GM08714 (cell line): Measurements from ENCODE around the gene PPP1R12C.
"Not testable (repeated sequence)": the region's sequence is repeated elsewhere in the genome, so short reads cannot be mapped to it uniquely, and the experiment has no call there.

ENCODE experiments used
- H3K4me3 ChIP-seq: fragments of 200-500 bp; sonication (Bioruptor generic); 2 replicates; pipeline ENCODE4 v1.5.1; 2014; ENCODE audit warnings: mild to moderate bottlenecking, low read length, inconsistent platforms
- ZNF274 ChIP-seq: IDR thresholded peaks from 2 replicates; pipeline ENCODE4 v1.6.1; 2012; ENCODE audit warnings: mild to moderate bottlenecking, low read depth, low read length

The PPP1R12C gene

DNA sequence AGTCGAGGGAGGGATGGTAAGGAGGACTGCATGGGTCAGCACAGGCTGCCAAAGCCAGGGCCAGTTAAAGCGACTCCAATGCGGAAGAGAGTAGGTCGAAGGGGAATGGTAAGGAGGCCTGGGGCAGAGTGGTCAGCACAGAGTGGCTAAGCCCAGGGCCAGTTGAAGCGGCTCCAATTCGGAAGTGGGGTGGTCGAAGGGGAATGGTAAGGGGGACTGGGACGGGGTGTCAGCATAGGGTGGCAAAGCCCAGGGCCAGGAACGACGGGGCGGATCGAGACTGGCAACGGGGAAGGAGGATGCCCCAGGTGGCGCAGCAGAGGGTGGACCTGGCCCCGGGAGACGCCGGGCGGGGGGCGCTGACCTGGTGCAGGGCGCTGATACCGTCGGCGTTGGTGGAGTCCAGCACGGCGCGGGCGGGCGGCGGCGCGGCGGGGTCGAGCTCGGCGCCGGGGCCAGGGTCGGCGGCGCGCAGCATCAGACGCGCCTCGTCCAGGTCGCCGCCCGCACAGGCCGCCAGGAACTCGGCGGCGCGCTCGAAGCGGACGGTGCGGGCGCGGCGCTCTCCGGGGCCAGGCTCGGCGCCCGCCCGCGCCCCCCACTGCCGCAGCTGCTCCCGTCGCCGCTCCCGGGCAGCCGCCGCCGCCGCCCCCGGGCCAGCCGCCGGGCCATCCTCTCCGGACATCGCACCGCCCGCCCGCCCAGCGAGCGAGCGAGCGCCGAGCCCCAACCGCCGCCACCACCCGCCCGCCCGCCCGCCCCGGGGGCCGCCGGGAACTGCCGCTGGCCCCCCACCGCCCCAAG, at the start of gene PPP1R12C:
PPP1R12C (minus strand) TSS at position 779 of the 804 bp plus-strand sequence; CDS start at position 685, 94 bp downstream.
- TF ChIP-seq ZNF274: no peak
- H3K4me3 ChIP-seq: peak within 1 kb of the TSS; percentile 85

DNA sequence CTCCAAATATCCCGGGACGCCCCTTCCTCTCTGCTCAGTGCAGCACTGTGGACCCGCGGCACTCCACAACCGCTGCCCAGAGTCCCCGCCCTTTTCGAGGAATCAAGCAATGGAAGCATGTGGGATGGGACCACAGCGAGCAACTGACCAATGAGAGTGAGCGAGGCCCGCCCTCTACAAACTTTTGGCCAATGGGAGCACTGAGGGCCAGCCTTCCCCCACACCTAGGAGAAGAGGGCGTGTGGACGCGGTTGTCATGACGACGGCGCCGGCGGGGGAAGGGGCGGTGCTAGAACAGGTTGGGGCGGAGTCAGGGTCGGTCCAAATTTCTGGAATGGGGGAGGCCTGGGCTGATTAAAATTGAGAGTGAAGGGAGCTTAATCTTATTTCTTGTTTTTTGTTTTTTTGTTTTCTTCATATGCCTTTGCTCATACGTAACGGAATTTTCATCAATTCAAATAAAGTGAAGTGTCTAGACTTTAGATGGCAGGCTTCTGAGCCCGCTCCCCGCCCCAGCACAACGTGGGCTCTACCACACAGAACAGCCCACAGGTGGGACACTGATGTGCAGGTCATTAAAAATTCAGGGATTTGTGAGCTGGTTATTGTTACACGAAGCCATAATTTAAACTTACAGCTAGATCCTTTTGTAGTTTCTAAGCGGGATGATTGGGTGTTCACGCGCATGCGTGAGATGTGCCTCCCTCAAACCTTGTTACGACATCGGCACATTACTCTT, 49.3 kb upstream of the PPP1R12C start, which contains the start of gene DNAAF3:
DNAAF3 (minus strand) TSS at position 84 of the 739 bp plus-strand sequence. CDS start 200 bp downstream, outside the sequence.
- no peak for TF ChIP-seq ZNF274
- H3K4me3 ChIP-seq: peak within 1 kb of the TSS; percentile 20

DNA sequence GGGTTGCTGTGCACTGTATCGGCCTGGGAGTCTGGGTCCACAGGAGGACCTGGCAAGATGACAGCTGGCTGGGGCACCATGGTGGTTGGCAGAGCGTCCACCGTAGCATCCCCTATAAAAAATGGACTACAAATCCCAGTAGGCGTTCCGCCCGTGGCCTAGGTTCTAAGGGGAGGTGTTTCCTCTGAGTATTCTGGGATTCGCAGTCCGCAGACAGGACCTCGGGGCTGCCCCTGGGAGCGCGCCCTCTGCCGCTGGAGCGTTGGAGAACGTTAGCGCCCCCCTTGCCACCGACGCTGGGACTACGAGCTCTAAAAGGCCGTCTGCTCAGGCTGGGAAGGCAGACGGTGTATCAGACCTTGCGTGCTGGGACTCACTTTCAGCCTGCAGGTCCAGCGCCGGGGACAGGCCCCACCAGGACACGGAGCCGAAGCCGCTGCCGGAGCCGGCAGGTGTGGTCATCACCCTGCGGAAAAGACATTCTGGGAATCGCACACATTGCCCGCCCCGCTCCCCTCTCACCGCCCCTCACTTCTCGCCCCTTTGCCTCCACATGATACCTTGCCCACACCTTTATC, 48.6 kb upstream of the PPP1R12C start:
- TF ChIP-seq ZNF274: no peak
- H3K4me3 ChIP-seq: 0 out of 2 replicates have a peak overlapping the region, but pooled peaks have one; percentile 12

DNA sequence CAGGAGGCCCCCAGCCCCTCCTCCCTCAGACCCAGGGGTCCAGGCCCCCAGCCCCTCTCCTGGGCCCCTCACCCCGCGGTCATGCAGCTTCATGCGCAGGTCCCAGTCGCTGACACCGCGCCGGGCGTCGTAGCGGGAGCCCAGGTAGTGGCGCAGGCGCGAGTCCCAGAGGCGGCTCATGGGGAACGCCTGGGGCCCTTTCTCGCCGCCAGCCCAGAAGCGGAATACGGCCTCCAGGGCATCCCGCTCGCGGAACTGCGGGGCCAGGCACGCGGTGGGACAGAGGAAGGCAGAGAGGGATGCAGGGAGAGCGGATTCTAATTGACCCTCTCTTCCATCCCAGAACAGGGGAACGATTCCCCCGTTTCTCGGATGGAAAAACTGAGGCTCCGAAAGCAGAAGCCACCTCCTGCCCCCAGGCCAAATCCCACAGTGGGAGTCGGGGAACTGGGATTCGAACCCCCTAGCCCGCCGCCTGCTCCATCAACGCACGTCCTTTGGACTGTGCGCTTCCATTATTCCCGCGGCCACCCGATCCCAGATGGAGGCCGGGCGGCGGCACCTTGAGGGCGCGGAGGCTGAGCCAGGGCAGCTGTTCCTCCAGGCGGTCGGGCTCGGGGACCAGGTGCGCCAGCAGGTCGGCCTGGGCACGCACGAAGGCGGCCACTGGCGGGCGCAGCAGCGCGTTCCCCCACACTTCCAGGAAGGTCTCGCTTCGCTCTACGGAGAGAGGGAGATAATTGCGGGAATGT, 44.3 kb upstream of the PPP1R12C start:
- no peak overlapping the region for H3K4me3 ChIP-seq
- TF ChIP-seq ZNF274: no peak

DNA sequence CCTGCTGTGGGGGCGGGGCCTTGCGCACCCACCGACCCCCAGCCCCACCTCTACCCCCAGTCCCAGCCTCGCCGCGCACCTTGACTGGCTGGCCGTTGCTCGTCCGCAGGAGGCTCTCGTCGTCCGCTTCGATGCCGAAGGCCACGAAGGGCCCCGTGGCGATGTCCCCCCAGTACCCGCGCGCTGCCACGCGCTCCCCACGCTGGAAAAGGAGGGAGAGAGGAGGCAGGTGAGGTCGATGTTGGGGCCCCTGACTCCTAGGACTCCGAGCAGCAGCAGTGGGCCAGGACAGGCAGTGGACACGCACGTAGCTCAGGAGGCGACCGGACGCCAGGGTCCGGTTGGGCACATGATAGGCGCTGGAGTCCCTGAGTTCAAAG, 43.5 kb upstream of the PPP1R12C start:
- no peak overlapping the region for H3K4me3 ChIP-seq
- TF ChIP-seq ZNF274: no peak

DNA sequence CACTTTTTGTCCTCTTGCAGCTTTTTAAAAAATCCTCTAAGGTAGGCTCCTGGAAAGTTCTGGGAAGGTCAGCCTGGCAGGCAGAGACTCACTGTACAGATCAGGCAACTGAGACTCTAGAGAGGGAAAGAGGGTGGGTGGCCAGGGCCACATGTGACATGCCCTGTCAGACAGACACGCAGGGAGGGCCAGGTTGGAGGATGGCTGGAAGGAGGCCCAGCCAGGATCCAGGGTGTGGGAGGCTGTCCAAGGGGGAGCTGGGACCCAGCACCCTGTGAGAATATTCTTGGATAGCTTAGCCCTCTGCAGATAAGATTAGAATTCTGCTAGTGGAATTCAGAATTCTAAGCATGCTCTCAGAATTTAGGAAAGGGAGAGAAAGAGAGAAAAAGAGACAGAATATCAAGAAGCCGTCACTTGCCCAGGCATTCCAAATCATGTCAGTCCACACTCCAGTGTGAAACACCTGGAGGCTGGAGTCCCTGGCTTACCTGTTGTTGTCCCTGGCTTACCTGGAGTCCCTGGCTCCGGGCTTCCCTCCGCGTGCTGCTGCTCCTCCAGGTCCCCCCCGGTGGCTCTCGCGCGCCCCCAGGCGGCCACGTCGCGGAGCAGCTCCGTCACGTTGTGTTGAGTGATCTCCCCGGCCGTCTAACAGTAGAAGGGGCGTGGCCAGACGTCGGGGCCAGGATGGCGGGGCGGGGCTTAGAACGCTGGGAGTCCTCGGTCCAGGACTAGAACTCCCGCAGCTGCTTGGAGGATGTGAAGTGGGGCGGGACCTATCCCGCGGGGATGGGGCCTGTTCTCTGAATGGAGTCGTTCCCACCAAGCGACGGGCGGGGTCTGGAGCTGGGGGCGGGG, 42.9 kb upstream of the PPP1R12C start:
- no peak for TF ChIP-seq ZNF274
- H3K4me3 ChIP-seq: no peak overlapping the region

DNA sequence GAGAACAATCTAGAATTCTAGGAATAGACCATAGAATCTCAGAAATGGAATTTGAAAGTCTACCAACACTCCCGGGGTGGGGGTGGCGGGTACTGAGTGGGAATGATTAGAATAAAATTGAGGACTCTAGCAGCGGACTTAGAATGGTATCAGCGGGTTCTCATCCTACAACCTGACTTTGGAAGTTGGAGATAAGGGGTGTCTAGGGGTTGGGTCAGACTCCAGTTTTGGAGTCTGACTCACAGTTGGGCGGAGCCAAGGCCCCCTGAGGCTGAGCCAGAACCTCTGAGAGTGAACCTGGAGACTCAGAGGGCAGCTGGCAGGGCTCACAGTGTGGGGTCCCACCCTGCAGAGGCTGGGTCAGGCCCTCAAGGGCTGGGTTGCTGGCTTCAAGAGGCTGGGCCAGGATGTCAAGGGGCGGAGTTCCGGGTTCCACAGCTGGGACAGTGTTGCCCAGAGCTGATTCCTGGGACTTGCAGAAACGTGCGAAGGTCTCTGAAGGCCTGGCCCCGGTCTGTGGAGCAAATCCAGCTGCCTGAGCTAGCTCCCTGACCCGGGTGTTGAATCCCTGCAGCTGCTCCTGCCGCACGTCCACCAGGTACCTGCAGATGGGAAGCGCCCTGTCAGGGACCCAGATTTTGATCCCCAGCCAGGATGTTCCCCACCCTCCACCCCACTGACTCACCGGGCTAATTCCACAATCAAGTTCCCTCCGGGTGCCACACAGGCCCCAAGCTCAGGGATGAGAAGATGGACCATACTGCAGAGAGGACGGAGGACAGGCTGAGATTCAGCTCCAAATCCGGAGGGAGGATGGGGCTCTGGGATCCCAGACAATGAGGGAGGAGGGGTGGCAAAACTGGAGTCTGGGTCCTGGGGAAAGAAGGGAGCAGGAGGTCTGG, 41.7 kb upstream of the PPP1R12C start:
- no peak for TF ChIP-seq ZNF274
- H3K4me3 ChIP-seq: no peak overlapping the region

DNA sequence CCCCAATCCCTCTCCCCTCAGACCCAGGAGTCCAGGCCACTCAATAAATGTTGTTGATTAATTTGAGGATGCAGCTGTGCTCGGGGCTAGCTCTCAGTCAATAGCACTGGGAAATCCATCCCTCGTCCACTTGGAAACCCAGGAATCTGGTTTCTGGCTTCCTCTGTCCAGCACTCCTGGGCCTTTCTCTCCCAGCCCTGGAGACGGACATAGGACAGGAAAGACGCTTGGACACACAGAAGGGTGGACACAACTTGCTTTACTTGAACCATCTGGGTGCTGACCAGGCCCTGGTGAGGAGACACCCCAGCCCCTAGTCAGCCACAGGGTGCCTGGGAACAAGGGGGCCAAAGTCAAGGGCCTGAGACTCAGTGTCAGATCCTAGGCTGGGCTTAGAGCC, 41.0 kb upstream of the PPP1R12C start:
- H3K4me3 ChIP-seq: no peak overlapping the region
- TF ChIP-seq ZNF274: no peak

DNA sequence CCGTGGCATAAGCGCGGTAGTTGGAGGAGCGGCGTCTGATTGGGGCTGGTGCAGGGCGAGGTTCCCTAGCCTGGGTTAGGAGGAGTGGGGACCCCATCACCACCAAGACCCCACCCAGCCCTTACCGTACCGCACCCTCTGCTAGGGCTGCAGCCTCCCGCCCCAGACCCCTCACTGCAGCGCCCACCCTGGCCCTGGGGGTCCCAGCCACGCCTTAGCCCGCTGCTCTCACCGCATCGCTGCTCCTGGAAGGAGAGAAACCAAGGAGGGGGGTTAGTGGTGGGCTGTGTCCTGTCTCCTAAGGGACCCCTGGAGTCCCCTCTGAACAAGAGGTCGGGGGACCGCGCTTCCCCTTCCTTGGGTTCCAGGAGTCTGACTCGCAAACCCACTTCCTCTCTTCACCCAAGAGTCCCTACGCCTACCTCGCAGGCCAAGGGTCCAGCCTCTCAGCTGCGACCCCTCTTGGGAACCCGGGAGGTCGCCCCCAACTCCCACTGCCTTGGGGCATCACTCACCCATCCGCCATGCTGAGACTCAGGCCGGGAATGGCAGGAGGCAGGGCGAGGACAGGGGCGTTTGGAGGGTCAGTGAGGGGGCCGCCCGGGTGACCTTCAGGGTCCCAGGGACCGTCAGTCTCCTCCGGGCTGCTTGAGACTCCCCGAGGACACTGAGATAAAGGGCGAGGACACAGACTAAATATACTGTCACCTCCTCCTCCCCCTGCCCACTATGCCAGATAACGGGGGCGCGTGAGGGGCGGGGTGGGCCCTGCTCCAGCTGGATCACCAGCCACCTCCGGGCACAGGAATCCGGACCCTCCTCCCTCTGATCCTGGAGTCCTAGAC, 39.8 kb upstream of the PPP1R12C start, which contains the start of gene TNNI3:
TNNI3 (minus strand) TSS at position 669 of the 845 bp plus-strand sequence; CDS start at position 526, 143 bp downstream.
- H3K4me3 ChIP-seq: no peak within 1 kb of the TSS
- TF ChIP-seq ZNF274: no peak

DNA sequence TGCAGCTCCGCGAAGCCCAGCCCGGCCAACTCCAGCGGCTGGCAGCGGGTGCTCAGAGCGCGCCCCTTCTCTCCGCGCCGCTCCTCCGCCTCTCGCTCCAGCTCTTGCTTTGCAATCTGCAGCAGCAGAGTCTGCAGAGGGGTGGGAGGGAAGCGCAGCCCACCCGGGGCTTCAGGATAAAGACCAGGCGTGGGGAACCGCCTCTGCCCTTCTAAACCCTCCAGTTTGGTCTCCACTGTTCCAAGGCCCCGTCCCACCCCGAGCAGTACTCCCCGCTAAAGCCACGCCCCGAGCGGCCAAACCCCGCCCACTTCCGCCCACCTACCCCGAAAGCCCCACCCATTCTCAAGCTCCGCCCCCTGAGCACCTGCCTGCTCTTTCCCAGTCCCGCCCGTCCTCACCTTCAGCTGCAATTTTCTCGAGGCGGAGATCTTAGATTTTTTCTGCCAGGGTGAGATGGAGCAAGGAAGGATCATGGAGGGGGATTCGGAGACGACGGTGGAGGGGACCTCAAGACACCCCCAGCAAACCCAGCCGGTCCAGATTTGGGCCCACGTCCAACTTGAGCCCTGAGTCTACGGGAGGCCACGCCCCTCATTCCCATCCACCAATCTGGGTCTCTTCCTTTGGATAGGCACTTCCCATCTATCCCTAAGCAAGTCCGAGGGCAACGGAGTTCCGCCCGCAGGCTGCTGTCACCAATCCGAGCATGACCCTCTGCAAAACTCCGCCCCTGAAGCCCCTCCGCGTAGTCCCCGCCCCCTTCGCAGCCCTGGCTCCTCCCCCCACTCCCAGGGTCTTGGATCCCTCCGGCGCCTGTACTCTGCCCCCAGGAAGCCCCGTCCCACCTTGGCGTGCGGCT, 39.0 kb upstream of the PPP1R12C start:
- TF ChIP-seq ZNF274: no peak
- H3K4me3 ChIP-seq: no peak overlapping the region

DNA sequence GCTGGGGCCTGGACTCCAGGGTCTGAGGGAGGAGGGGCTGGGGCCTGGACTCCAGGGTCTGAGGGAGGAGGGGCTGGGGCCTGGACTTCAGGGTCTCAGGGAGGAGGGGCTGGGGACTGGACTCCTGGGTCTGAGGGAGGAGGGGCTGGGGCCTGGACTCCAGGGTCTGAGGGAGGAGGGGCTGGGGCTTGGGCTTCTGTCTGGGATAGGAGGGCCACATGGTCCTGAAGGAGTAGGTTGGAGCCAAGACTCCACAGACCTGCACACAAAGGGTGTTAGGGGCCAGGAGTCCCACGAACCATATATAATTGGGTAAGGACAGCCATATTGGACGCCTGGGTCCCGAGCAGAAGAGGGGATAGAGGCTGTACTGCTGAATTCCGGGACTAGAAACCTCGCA, 38.3 kb upstream of the PPP1R12C start:
- H3K4me3 ChIP-seq: not testable (repeated sequence)
